GM23248 (cell line): ENCODE results near the gene RPN1.

Experiments
- EZH2 ChIP-seq: fragments of 200-600 bp; sonication (generic); IDR thresholded peaks from 2 replicates; pipeline ENCODE4 v1.6.1; 2018; ENCODE audit warnings: antibody characterized with exemption, mild to moderate bottlenecking; ENCODE audit not compliant: insufficient read depth, poor library complexity, severe bottlenecking
- EZH2phosphoT487 ChIP-seq: fragments of 200-600 bp; sonication (generic); IDR thresholded peaks from 2 replicates; pipeline ENCODE4 v1.6.1; 2018; ENCODE audit warnings: antibody characterized with exemption, moderate library complexity, mild to moderate bottlenecking, low read depth; ENCODE audit not compliant: insufficient read depth

DNA sequence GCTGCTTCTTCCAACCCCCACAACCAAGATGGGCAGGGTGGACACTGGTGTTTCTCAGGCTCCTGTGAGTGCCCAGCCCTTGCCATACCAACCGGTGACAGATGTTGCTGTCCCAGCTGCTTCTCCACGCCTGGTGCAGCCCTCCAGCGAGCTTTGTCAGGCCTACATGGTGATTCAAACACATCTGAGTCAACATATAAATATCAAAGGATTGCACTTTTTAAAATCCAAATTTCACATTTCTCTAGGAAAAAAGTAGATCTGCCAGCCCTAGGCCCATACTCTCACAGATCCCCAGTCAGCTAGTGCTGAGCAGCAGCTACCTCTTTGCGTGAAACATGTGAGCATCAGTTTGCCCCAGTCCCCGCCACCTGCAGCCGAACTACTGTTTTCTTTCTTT lies 52.7 kb downstream of the RPN1 start:
- no peak for TF ChIP-seq EZH2phosphoT487
- TF ChIP-seq EZH2: no peak
